Tibial nerve (tissue), 4 donors: ENCODE data around the gene SLC12A8. TPM values are rescaled to one million over a fixed set of nuclear protein-coding genes. Genes with fewer than 3 reads are reported as not detected.

Experiments
- DNase-seq, 2 donors: peaks; one replicate each; pipeline ENCODE4 v3.0.0-alpha.2; 2019; ENCODE audit warnings: low spot score in 2 of 2
- H3K27ac ChIP-seq, 4 donors: fragments of 200-600 bp; sonication (generic) in 3 of 4; one replicate each; pipeline ENCODE4 v1.5.1; 2017 to 2019; ENCODE audit warnings: mild to moderate bottlenecking in 1 of 4
- H3K27me3 ChIP-seq, 2 donors: fragments of 200-600 bp; sonication (generic) in 1 of 2; one replicate each; pipeline versions ENCODE4 v1.5.1 to v1.6.0; 2017 to 2019
- H3K36me3 ChIP-seq, 3 donors: fragments of 200-600 bp; sonication (generic); one replicate each; pipeline ENCODE4 v1.5.1; 2018 to 2019
- H3K4me1 ChIP-seq, 4 donors: fragments of 200-600 bp; sonication (generic) in 3 of 4; one replicate each; pipeline ENCODE4 v1.5.1; 2017 to 2019
- H3K4me3 ChIP-seq, 4 donors: fragments of 200-600 bp; sonication (generic) in 3 of 4; one replicate each; pipeline ENCODE4 v1.5.1; 2017 to 2019; ENCODE audit warnings: mild to moderate bottlenecking in 1 of 4, moderate library complexity in 1 of 4
- H3K9me3 ChIP-seq, 4 donors: fragments of 200-600 bp; sonication (generic) in 3 of 4; one replicate each; pipeline ENCODE4 v1.5.1; 2017 to 2019
- EP300 ChIP-seq, 2 donors: sonication (generic); formaldehyde crosslinking; IDR thresholded peaks; one replicate each; pipeline ENCODE4 v1.6.1; 2017; ENCODE audit warnings: antibody characterized with exemption in 2 of 2, mild to moderate bottlenecking in 1 of 2
- POLR2A ChIP-seq, 2 donors: fragments of 450-650 bp; IDR thresholded peaks; one replicate each; pipeline ENCODE4 v1.6.1; 2017; ENCODE audit warnings: antibody characterized with exemption in 2 of 2, mild to moderate bottlenecking in 2 of 2, moderate library complexity in 2 of 2
- WGBS, 2 donors: methylation state at CpG; one replicate each; pipeline ENCODE4 v1.1.5; 2018; 5-methylcytosine and 5-hydroxymethylcytosine counted together
- total RNA-seq, 4 donors: library from RNA; depleted of rRNA; stranded (reverse); fragments of >200 nt; gene quantifications; one replicate each; pipeline ENCODE4 v1.1.0, GENCODE V29; 2016
- TF ChIP-seq, protein P1 (sequence below), 5 experiments: fragments of 200-600 bp in 3 of 5; fragments of 450-650 bp in 2 of 5; sonication (generic) in 3 of 5; IDR thresholded peaks; one replicate each; pipeline ENCODE4 v1.5.1; 2016 to 2019; ENCODE audit warnings: antibody characterized with exemption in 5 of 5, mild to moderate bottlenecking in 3 of 5, moderate library complexity in 2 of 5

The SLC12A8 gene
- total RNA-seq, 4 donors from 2014 or later: 0.42 to 1.5 (median 0.84) TPM

- WGBS, 2 donors: 78 to 82% methylated on average over 7 of the region's 7 CpGs
- H3K4me3 ChIP-seq: no peak overlapping the region
- H3K9me3 ChIP-seq: no peaks in the 10 kb centered on the region
- no peak for DNase-seq
- no peak overlapping the region for H3K27ac ChIP-seq
- H3K27me3 ChIP-seq: no peaks in the 10 kb centered on the region
- no peaks in the 10 kb centered on the region for H3K36me3 ChIP-seq
- peaks cover 0 to 20% (median 0%) of the 10 kb centered on the region in 4 donors for H3K4me1 ChIP-seq
- TF ChIP-seq, protein P1, sequence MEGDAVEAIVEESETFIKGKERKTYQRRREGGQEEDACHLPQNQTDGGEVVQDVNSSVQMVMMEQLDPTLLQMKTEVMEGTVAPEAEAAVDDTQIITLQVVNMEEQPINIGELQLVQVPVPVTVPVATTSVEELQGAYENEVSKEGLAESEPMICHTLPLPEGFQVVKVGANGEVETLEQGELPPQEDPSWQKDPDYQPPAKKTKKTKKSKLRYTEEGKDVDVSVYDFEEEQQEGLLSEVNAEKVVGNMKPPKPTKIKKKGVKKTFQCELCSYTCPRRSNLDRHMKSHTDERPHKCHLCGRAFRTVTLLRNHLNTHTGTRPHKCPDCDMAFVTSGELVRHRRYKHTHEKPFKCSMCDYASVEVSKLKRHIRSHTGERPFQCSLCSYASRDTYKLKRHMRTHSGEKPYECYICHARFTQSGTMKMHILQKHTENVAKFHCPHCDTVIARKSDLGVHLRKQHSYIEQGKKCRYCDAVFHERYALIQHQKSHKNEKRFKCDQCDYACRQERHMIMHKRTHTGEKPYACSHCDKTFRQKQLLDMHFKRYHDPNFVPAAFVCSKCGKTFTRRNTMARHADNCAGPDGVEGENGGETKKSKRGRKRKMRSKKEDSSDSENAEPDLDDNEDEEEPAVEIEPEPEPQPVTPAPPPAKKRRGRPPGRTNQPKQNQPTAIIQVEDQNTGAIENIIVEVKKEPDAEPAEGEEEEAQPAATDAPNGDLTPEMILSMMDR (IDR thresholded peaks at IDR 0.05): no peak
- no peak for TF ChIP-seq EP300 (IDR thresholded peaks at IDR 0.05)
- TF ChIP-seq POLR2A (IDR thresholded peaks at IDR 0.05): no peak
Measured at GRCh38 chr3:125156456-125156855, 56.1 kb downstream of the SLC12A8 start.

DNA sequence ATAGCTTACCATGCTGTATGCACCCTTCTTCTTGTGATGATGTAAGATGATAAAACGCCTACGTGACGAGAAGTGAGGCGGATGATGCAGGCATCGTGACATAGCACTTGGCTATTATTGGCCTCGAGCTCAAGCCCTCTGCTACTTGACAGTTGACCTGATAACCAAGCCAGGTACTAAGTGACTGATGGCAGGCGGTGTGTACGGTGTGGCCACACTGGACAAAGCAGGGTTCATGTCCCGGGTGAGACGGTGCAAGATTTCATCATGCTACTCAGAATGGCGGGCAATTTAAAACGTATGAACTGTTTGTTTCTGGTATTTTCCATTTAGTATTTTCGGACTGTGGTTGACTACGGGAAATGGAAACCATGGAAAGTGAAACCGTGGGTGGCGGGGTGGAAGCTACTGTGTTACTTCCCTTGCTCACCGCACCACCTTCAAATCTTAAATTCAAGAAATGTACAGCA lies 57.7 kb downstream of the SLC12A8 start:
- H3K9me3 ChIP-seq: no peaks in the 10 kb centered on the region
- WGBS, 2 donors: 88 to 92% methylated on average over 17 of the region's 17 CpGs
- TF ChIP-seq, protein P1 (IDR thresholded peaks at IDR 0.05): no peak
- TF ChIP-seq EP300 (IDR thresholded peaks at IDR 0.05): no peak
- no peak for TF ChIP-seq POLR2A (IDR thresholded peaks at IDR 0.05)

DNA sequence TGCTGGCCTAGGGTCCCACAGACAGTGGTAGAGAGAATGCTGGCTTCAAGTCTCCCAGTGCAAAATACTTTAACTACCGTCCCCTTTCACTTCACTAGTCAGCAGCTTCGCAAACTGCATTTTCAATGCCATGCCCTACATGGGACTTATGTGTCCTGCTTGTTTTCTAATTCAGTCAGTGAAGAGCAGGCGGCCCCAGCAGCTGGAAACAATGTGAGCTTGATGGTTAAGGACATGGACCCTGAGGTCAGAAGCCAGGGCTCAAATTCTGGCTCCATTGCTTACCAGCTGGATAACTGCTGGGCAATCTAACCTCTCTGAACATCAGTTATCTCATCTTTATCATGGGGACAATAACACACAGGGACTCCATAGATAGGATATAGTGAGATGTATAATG lies 58.4 kb downstream of the SLC12A8 start:
- H3K27me3 ChIP-seq: no peaks in the 10 kb centered on the region
- peaks cover 0 to 37% (median under 1%) of the 10 kb centered on the region in 4 donors for H3K4me1 ChIP-seq
- H3K36me3 ChIP-seq: no peaks in the 10 kb centered on the region
- TF ChIP-seq EP300 (IDR thresholded peaks at IDR 0.05): no peak
- no peak for TF ChIP-seq POLR2A (IDR thresholded peaks at IDR 0.05)
- TF ChIP-seq, protein P1 (IDR thresholded peaks at IDR 0.05): no peak
- H3K9me3 ChIP-seq: no peaks in the 10 kb centered on the region
- WGBS, 2 donors: 85 to 93% methylated on average over 3 of the region's 3 CpGs
- H3K27ac ChIP-seq: no peak overlapping the region
- H3K4me3 ChIP-seq: no peak overlapping the region
- DNase-seq: no peak

More for the DNA sequence above, 57.7 kb downstream of the SLC12A8 start:
- no peak for DNase-seq
- H3K27me3 ChIP-seq: no peaks in the 10 kb centered on the region
- H3K4me1 ChIP-seq: peaks cover 0 to 30% (median 0%) of the 10 kb centered on the region in 4 donors
- H3K36me3 ChIP-seq: no peaks in the 10 kb centered on the region
- no peak overlapping the region for H3K4me3 ChIP-seq
- H3K27ac ChIP-seq: no peak overlapping the region

DNA sequence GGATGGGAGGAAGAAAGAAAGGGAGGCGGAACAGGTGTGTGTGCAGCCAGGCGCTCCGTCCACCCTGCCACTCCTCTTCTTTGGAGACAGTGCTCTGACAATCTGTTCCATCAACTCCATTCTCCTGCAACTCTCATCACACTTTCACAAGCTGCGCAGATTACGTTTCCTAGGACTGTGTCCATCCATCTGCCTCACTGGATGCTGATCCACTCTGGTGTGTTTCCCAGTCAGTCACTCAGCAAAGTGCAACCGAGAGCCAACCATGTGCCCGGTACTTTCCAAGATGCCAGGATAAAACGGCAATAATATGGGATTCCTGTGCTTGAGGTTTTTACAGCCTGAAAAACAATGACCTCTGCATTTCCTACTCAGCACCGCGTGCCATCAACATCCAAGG lies 59.6 kb downstream of the SLC12A8 start:
- H3K36me3 ChIP-seq: no peaks in the 10 kb centered on the region
- H3K4me3 ChIP-seq: no peak overlapping the region
- no peaks in the 10 kb centered on the region for H3K9me3 ChIP-seq
- TF ChIP-seq, protein P1 (IDR thresholded peaks at IDR 0.05): no peak
- TF ChIP-seq POLR2A (IDR thresholded peaks at IDR 0.05) (no peak), EP300 (IDR thresholded peaks at IDR 0.05) (no peak)
- H3K27ac ChIP-seq: no peak overlapping the region
- peaks cover 0 to 49% (median 7%) of the 10 kb centered on the region in 4 donors for H3K4me1 ChIP-seq
- DNase-seq: no peak
- H3K27me3 ChIP-seq: no peaks in the 10 kb centered on the region
- WGBS, 2 donors: 80 to 91% methylated on average over 10 of the region's 10 CpGs

GRCh38 chr3:125151916-125152315 lies 60.6 kb downstream of the SLC12A8 start:
- no peaks in the 10 kb centered on the region for H3K27me3 ChIP-seq
- TF ChIP-seq EP300 (IDR thresholded peaks at IDR 0.05): peak in 1 of 2 donors; percentile 28
- TF ChIP-seq POLR2A (IDR thresholded peaks at IDR 0.05): no peak
- peak overlapping the region in 2 of 4 donors; percentile 24 to 37 for H3K27ac ChIP-seq
- peaks cover 0 to 55% (median 8%) of the 10 kb centered on the region in 4 donors for H3K4me1 ChIP-seq
- no peaks in the 10 kb centered on the region for H3K36me3 ChIP-seq
- WGBS, 2 donors: 76 to 83% methylated on average over 1 of the region's 1 CpG
- no peak overlapping the region for H3K4me3 ChIP-seq
- no peak for DNase-seq
- no peaks in the 10 kb centered on the region for H3K9me3 ChIP-seq
